Hepatocyte (in vitro differentiated cells): ENCODE data around the gene FLVCR2.

Source experiments
- EZH2 ChIP-seq: fragments of 200-600 bp; sonication (generic); IDR thresholded peaks from 2 replicates; pipeline ENCODE4 v1.6.1; 2016; ENCODE audit warnings: antibody characterized with exemption, mild to moderate bottlenecking, borderline replicate concordance
- EZH2phosphoT487 ChIP-seq: fragments of 200-600 bp; sonication (generic); IDR thresholded peaks from one replicate; pipeline ENCODE4 v1.6.1; 2018; ENCODE audit warnings: antibody characterized with exemption, mild to moderate bottlenecking, low read depth, moderate library complexity; ENCODE audit not compliant: unreplicated experiment, severe bottlenecking
- TF ChIP-seq, protein P1 (sequence below): fragments of 200-600 bp; sonication (generic); IDR thresholded peaks from 2 replicates; pipeline ENCODE4 v1.5.1; 2016; ENCODE audit warnings: antibody characterized with exemption, mild to moderate bottlenecking; ENCODE audit not compliant: poor library complexity

- TF ChIP-seq, protein P1, sequence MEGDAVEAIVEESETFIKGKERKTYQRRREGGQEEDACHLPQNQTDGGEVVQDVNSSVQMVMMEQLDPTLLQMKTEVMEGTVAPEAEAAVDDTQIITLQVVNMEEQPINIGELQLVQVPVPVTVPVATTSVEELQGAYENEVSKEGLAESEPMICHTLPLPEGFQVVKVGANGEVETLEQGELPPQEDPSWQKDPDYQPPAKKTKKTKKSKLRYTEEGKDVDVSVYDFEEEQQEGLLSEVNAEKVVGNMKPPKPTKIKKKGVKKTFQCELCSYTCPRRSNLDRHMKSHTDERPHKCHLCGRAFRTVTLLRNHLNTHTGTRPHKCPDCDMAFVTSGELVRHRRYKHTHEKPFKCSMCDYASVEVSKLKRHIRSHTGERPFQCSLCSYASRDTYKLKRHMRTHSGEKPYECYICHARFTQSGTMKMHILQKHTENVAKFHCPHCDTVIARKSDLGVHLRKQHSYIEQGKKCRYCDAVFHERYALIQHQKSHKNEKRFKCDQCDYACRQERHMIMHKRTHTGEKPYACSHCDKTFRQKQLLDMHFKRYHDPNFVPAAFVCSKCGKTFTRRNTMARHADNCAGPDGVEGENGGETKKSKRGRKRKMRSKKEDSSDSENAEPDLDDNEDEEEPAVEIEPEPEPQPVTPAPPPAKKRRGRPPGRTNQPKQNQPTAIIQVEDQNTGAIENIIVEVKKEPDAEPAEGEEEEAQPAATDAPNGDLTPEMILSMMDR, result no peak
- TF ChIP-seq EZH2phosphoT487 (no peak), EZH2 (no peak)
These were observed 18.7 kb downstream of the FLVCR2 start for GRCh38 chr14:75597149-75597548.
